ENCODE data around the gene HMGCR.

DNA sequence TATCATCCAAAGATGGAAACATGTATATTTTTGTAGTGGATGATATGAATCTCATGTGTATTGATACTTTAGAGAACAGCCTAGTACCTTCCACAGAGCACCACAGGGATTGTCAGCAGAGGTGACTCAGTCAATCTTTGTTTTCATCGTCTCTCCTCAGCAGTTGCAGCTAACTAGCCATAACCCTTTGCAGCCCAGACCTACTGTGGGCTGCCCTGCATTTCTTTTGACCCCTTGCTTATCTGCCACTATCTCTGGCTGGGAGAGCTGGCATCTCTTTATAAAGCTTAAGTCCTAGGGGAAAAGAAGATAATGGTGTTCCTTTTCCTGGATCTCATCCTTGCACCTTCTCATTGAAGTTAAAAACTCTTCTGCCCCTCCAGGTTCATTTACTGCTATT is 28.7 kb downstream of the HMGCR start:
- TF ChIP-seq, protein P1, sequence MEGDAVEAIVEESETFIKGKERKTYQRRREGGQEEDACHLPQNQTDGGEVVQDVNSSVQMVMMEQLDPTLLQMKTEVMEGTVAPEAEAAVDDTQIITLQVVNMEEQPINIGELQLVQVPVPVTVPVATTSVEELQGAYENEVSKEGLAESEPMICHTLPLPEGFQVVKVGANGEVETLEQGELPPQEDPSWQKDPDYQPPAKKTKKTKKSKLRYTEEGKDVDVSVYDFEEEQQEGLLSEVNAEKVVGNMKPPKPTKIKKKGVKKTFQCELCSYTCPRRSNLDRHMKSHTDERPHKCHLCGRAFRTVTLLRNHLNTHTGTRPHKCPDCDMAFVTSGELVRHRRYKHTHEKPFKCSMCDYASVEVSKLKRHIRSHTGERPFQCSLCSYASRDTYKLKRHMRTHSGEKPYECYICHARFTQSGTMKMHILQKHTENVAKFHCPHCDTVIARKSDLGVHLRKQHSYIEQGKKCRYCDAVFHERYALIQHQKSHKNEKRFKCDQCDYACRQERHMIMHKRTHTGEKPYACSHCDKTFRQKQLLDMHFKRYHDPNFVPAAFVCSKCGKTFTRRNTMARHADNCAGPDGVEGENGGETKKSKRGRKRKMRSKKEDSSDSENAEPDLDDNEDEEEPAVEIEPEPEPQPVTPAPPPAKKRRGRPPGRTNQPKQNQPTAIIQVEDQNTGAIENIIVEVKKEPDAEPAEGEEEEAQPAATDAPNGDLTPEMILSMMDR (conservative IDR thresholded peaks at IDR 0.05; ENCODE audit: low read length): no peak
- TF ChIP-seq EZH2phosphoT487 (IDR thresholded peaks at IDR 0.05; ENCODE audit: borderline replicate concordance, low read depth, low read length): no peak
